Neural cell (in vitro differentiated cells): ENCODE data around the gene BST1. TPM values are rescaled to one million over a fixed set of nuclear protein-coding genes. Genes with fewer than 3 reads are reported as not detected.
A peak's percentile ranks its signal among the peaks of the same experiment; 100 is the strongest.

Source experiments
- H2AFZ ChIP-seq: fragments of 200-600, 300-800 bp; sonication (generic), shearing (Covaris generic); 2 replicates; pipeline ENCODE4 v1.6.0; 2014; ENCODE audit warnings: low read depth, mild to moderate bottlenecking, antibody characterized with exemption, low read length, moderate library complexity
- H3F3A ChIP-seq: fragments of 200-600 bp; shearing (Covaris generic); 2 replicates; pipeline ENCODE4 v1.6.1; 2016; ENCODE audit warnings: mild to moderate bottlenecking, moderate library complexity, mixed read lengths, antibody characterized with exemption, low read length; ENCODE audit not compliant: insufficient read depth, poor library complexity, severe bottlenecking
- H3K27ac ChIP-seq: fragments of 200-600, 300-800 bp; sonication (generic), shearing (Covaris generic); 2 replicates; pipeline ENCODE4 v1.5.1; 2014; ENCODE audit warnings: mild to moderate bottlenecking, low read length, moderate library complexity
- H3K27me3 ChIP-seq: fragments of 300-800, 200-600 bp; sonication (generic), shearing (Covaris generic); 2 replicates; pipeline ENCODE4 v1.6.0; 2014; ENCODE audit warnings: mild to moderate bottlenecking, low read depth, low read length, moderate library complexity; ENCODE audit not compliant: insufficient read depth
- H3K36me3 ChIP-seq: fragments of 300-800, 200-600 bp; sonication (generic), shearing (Covaris generic); 2 replicates; pipeline ENCODE4 v1.5.1; 2014; ENCODE audit warnings: mild to moderate bottlenecking, antibody characterized with exemption, low read length, moderate library complexity; ENCODE audit not compliant: insufficient read depth
- H3K4me2 ChIP-seq: fragments of 300-800, 200-600 bp; sonication (generic), shearing (Covaris generic); 2 replicates; pipeline ENCODE4 v1.6.0; 2014; ENCODE audit warnings: mild to moderate bottlenecking, low read length
- H3K4me3 ChIP-seq: fragments of 300-800, 200-600 bp; sonication (generic), shearing (Covaris generic); 2 replicates; pipeline ENCODE4 v1.5.1; 2014; ENCODE audit warnings: mild to moderate bottlenecking, low read length, moderate library complexity
- H3K79me2 ChIP-seq: fragments of 200-600 bp; shearing (Covaris generic); replicated peaks from 2 replicates; pipeline ENCODE4 v1.6.0; 2014; ENCODE audit warnings: mild to moderate bottlenecking, low read length, moderate library complexity; ENCODE audit not compliant: insufficient read depth
- H3K9ac ChIP-seq: fragments of 300-800, 200-600 bp; sonication (generic), shearing (Covaris generic); 2 replicates; pipeline ENCODE4 v1.6.1; 2016; ENCODE audit warnings: mild to moderate bottlenecking, low read length, mixed read lengths
- H3K9me2 ChIP-seq: fragments of 200-600 bp; shearing (Covaris generic); 2 replicates; pipeline ENCODE4 v1.6.1; 2016; ENCODE audit warnings: mild to moderate bottlenecking, low read length, mixed read lengths; ENCODE audit not compliant: insufficient read depth
- H3K9me3 ChIP-seq: fragments of 200-600, 300-800 bp; sonication (generic), shearing (Covaris generic); 2 replicates; pipeline ENCODE4 v1.6.1; 2016; ENCODE audit warnings: mild to moderate bottlenecking, mixed run types, low read length, moderate library complexity, mixed read lengths
- H4K20me1 ChIP-seq: fragments of 200-600 bp; shearing (Covaris generic); 2 replicates; pipeline ENCODE4 v1.6.1; 2016; ENCODE audit warnings: mild to moderate bottlenecking, mixed run types; ENCODE audit not compliant: insufficient read depth
- CTCF ChIP-seq: fragments of 450-650 bp; IDR thresholded peaks from 2 replicates; pipeline ENCODE4 v1.5.1; 2014; ENCODE audit warnings: antibody characterized with exemption, mild to moderate bottlenecking, moderate library complexity; ENCODE audit not compliant: poor library complexity, severe bottlenecking
- EP300 ChIP-seq: fragments of 450-650 bp; conservative IDR thresholded peaks from 2 replicates; pipeline ENCODE4 v1.6.1; 2014; ENCODE audit warnings: antibody characterized with exemption, mild to moderate bottlenecking, moderate library complexity; ENCODE audit not compliant: poor library complexity, severe bottlenecking
- EZH2 ChIP-seq: fragments of 200-600, 300-800 bp; shearing (Covaris generic), sonication (generic); IDR thresholded peaks from 2 replicates; pipeline ENCODE4 v1.6.1; 2014; ENCODE audit warnings: antibody characterized with exemption, low read length, borderline replicate concordance, mild to moderate bottlenecking; ENCODE audit not compliant: insufficient read depth, poor library complexity, severe bottlenecking
- MXI1 ChIP-seq: fragments of 450-650 bp; conservative IDR thresholded peaks from 2 replicates; pipeline ENCODE4 v1.6.1; 2014; ENCODE audit warnings: antibody characterized with exemption, mild to moderate bottlenecking; ENCODE audit not compliant: poor library complexity, severe bottlenecking
- POLR2AphosphoS5 ChIP-seq: IDR thresholded peaks from 2 replicates; pipeline ENCODE4 v1.6.1; 2012
- RAD21 ChIP-seq: fragments of 450-650 bp; conservative IDR thresholded peaks from 2 replicates; pipeline ENCODE4 v1.6.1; 2014; ENCODE audit warnings: antibody characterized with exemption, mild to moderate bottlenecking, moderate library complexity
- REST ChIP-seq: IDR thresholded peaks from 2 replicates; pipeline ENCODE4 v1.6.1; 2012; ENCODE audit warnings: borderline replicate concordance
- SMC3 ChIP-seq: fragments of 450-650 bp; conservative IDR thresholded peaks from 2 replicates; pipeline ENCODE4 v1.6.1; 2014; ENCODE audit warnings: antibody characterized with exemption, mild to moderate bottlenecking, moderate library complexity; ENCODE audit not compliant: poor library complexity
- TAF1 ChIP-seq: IDR thresholded peaks from 2 replicates; pipeline ENCODE4 v1.6.1; 2012; ENCODE audit warnings: low read depth
- polyA plus RNA-seq: library from polyadenylated mRNA; depleted of rRNA; stranded (reverse); fragments of >200 nt; gene quantifications from 2 replicates; pipeline ENCODE4 v1.2.3, GENCODE V29; 2014

The BST1 gene
- polyA plus RNA-seq, 1 donor from 2014 or later, result 1.6 TPM

- no peaks in the 10 kb centered on the region for H3K9me3 ChIP-seq
- H4K20me1 ChIP-seq, result no peaks in the 10 kb centered on the region
- no peak overlapping the region for H3K27ac ChIP-seq
- H3F3A ChIP-seq, result no peaks in the 10 kb centered on the region
- no peak overlapping the region for H3K9ac ChIP-seq
- no peaks in the 10 kb centered on the region for H3K27me3 ChIP-seq
- H3K79me2 ChIP-seq, result peaks cover 31% of the 10 kb centered on the region
- no peak overlapping the region for H2AFZ ChIP-seq
- H3K9me2 ChIP-seq, result no peaks in the 10 kb centered on the region
- H3K4me3 ChIP-seq, result peak overlapping the region; percentile 80
- H3K4me2 ChIP-seq, result peak overlapping the region; percentile 98
- peaks cover 4% of the 10 kb centered on the region for H3K36me3 ChIP-seq
- TF ChIP-seq SMC3, result no peak
- no peak for TF ChIP-seq EZH2
- TF ChIP-seq REST, result no peak
- TF ChIP-seq EP300, result no peak
- TF ChIP-seq POLR2AphosphoS5, result no peak
- no peak for TF ChIP-seq RAD21
- TF ChIP-seq TAF1, result no peak
- TF ChIP-seq MXI1, result no peak
- no peak for TF ChIP-seq CTCF
Observed at GRCh38 chr4:15684498-15684897, 18.4 kb upstream of the BST1 start.

DNA sequence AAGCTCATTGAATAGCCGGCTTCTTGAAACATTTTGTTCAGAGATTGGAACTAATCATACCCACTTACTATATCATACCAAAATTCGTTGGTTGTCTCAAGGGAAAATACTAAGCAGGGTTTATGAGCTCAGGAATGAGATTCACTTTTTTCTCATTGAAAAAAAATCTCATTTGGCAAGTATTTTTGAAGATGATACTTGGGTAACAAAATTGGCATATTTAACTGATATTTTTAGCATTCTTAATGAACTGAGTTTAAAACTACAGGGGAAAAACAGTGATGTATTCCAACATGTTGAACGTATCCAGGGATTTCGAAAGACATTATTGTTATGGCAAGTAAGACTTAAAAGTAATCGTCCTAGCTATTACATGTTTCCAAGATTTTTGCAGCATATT is 14.8 kb upstream of the BST1 start:
- no peak for TF ChIP-seq EP300
- no peak for TF ChIP-seq TAF1
- no peak for TF ChIP-seq CTCF
- Histone ChIP-seq H4K20me1 (no peaks in the 10 kb centered on the region), H3F3A (no peaks in the 10 kb centered on the region), H3K36me3 (peaks cover 4% of the 10 kb centered on the region), H2AFZ (no peak overlapping the region), H3K9me3 (no peaks in the 10 kb centered on the region), H3K27me3 (no peaks in the 10 kb centered on the region), H3K4me3 (no peak overlapping the region), H3K9ac (no peak overlapping the region), H3K4me2 (no peak overlapping the region), H3K27ac (no peak overlapping the region), H3K9me2 (no peaks in the 10 kb centered on the region), H3K79me2 (peaks cover 17% of the 10 kb centered on the region)
